Stimulated activated CD8-positive, alpha-beta memory T cell treated with anti-CD3 and anti-CD28 coated beads, Interleukin-12 subunit alpha, Interleukin-12 subunit beta, amount 100 ng/mL, for 1 hour (primary cell): ENCODE results near the gene GPR42.
"Not testable (repeated sequence)": the region's sequence is repeated elsewhere in the genome, so short reads cannot be mapped to it uniquely, and the experiment has no call there.

Experiments used
- DNase-seq: peaks from one replicate; pipeline ENCODE4 v3.0.0-alpha.2; 2020; ENCODE audit warnings: low read depth

Gene GPR42

DNA sequence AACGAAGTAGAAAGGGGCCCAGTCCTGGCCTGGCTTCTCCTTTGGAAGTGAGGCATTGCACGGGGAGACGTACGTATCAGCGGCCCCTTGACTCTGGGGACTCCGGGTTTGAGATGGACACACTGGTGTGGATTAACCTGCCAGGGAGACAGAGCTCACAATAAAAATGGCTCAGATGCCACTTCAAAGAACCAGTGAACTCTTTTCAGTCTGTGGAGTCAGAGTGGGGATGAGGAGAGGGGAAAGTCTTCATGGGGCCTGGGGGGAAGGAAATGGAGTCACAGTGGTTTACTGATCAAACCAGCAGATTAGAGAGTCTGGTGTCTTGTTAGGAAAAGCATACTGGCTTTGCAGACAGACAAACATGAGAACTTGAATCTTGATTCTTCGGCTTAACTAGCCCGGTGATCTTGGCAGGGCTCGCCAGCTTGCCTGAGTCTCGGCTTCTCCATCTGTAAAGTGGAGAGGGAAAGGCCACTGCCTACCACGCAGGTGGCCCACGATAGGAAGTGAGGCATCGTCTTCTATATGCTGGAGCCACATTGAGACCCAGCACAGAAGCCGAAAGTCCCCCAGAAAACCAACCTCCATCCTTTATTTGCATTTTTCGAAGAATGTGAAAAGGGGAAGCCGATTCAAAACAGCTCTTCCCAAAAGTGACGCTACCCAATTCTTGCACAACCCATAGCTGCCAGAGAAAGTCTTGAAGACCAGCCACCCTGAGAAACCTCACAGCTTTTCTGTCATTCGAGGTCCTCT is 23.5 kb upstream of the GPR42 start, which contains the start of gene FFAR1:
TSS of gene FFAR1 (plus strand) at position 732 of the 759 bp plus-strand sequence. CDS start 3,650 bp downstream, outside the sequence.
- DNase-seq: no peak

DNA sequence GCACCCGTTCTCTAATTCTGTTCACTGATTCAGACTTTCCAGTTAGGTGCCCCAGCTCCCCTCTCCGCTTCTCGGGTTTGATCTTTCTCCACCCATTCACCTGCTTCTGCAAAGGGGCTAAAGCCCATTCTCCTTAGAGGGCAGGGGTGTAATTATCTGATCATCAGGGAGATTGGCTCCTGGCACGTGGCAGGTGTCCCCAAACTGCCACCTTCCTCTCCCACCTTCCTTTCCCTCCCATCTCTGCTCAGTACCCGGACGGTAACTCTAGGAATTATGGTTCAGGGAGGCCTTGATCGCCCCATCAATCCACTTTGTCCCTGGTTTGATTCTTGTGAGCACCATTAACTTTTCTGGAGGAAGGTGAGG is 23.0 kb upstream of the GPR42 start:
- no peak for DNase-seq

DNA sequence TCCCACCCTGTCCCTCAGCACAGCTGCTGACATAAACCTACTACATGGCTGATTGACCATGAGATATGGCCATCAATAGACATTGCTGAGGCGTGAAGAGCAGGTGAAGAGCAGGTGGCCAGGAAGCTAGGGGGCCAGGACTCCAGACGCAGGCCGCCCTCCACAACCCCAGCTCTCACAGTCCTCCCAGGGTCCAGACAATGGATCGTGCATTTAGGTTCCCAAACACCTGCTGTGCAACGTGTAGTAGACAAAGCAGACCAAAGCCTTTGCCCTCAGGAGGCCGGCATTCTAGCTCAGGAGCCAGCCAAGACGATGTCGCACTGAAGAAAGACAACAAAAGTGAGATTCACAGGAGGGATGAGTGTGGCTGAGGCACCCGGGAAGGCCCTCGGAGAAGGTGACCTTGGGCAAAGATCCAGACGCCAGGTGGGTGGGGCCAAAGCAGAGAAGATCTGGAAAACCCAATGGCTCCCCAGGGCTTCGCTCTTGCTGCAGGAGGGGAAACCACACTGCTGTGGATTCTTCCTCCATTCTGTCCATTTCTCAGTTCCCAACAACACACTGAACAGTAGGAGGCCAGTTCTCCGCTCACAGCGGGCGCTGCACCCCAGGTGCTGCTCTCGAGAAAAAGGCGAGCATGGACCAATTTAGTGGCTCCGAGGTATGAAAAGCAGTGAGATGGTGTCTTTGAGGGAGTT is 21.8 kb upstream of the GPR42 start:
- DNase-seq: no peak

DNA sequence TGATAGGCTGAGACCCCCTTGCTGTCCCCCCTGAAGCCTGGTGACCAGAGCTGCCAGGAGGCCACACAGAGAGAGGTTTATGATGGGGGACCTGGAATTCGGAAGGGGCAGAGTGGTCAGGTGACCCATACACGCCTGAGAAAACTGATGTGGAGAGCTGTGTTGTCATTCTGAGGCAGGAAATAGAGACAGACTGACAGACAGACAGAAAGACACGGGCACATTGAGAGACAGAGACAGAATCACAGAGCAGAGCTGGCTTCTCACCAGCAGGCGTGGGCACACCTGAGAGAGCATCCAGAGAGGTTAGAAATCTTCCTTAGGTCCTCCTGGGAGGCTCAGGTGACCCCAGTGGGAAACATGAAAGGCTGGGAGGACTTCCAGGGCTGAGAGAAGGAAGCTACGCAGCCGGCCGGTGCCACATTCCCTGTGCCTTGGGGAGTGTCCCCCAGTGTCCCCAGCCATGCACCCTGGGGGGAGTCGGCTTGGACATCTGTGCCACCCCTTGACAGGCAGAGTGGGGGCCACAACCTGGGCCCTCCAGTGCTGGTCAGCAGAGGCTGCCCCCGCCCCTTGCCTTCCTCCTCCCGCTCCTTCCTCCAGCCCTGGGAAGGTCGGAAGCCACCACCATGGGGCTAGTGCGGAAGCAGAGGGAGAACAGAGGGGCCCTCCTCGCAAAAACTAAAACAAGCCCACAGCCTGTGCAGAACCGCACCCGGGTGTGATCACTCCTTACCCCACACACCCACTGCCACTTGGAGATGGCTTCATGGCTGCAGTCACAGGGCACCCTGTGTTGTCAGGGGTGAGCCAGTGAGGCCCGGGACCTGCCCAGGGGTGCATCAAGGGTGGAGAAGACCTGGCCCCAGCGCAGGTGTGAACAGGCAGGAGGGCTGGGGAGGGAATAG is 21.0 kb upstream of the GPR42 start:
- no peak for DNase-seq

DNA sequence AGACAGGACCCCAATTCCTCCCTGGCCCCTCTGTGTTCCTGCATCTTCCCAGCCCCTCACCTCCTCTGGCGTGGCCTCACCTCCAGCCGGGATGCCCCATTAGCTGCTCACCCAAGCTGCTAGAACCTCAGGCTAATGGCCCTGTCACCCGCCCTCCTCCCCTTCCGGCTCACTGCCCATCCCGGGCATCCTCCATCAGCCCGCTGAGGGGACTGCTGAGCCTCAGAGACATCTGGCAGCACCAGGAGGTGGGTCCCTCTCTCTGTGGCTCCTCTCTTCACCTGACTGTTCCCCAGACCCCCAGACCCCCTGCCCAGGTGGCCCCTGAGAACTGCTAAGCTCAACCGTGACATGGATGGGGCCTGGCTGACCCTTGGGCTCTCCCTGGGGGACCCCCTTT is 20.3 kb upstream of the GPR42 start:
- DNase-seq: no peak

DNA sequence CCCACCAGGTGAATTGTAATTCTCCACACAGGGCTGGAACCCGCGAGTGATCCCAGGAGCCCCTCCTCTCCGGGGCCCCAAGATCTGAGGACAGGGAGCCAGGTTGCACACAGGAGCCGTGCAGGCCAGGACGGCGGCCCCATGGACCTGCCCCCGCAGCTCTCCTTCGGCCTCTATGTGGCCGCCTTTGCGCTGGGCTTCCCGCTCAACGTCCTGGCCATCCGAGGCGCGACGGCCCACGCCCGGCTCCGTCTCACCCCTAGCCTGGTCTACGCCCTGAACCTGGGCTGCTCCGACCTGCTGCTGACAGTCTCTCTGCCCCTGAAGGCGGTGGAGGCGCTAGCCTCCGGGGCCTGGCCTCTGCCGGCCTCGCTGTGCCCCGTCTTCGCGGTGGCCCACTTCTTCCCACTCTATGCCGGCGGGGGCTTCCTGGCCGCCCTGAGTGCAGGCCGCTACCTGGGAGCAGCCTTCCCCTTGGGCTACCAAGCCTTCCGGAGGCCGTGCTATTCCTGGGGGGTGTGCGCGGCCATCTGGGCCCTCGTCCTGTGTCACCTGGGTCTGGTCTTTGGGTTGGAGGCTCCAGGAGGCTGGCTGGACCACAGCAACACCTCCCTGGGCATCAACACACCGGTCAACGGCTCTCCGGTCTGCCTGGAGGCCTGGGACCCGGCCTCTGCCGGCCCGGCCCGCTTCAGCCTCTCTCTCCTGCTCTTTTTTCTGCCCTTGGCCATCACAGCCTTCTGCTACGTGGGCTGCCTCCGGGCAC is 19.3 kb upstream of the GPR42 start:
- DNase-seq: no peak

DNA sequence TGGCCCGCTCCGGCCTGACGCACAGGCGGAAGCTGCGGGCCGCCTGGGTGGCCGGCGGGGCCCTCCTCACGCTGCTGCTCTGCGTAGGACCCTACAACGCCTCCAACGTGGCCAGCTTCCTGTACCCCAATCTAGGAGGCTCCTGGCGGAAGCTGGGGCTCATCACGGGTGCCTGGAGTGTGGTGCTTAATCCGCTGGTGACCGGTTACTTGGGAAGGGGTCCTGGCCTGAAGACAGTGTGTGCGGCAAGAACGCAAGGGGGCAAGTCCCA is 18.8 kb upstream of the GPR42 start:
- no peak for DNase-seq

DNA sequence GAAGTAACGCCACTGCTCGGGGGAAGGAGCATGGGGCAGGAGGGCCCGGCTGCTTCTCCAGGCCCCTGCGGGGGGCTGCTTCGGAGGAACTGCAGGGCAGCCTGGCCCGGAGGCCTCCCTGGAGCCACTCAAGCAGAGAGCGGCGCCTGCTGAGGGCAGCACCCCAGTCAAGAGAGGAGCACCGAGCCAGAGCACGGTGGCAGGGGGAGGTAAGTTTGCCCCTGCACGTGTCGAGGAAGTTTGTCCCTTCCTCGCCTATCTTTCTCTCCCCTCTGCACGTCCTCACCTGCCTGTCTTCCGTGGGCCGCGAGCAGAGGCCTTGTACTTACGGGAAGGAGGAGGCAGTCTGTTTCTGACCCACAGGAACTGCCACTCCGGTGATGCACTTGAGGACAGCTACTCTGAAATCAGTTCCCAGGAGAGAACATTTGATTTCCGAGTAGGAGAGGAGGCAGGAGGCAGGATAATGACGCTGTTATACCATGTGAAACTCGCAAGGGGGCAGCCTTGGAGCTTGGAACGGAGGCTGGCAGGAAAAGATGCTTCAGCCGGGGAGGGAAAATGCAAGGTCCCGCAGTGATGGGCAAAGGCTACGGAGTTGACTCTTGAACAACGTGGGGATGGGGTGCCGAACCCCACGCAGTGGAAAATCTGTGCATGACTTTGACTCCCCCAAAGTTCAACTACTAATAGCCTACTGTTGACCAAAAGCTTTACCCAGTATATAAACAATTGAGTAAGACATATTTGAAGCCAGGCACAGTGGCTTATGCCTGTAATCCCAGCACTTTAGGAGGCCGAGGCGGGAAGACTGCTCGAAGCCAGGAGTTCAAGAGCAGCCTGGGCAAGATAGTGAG is 18.2 kb upstream of the GPR42 start:
- DNase-seq: peak; percentile 47

DNA sequence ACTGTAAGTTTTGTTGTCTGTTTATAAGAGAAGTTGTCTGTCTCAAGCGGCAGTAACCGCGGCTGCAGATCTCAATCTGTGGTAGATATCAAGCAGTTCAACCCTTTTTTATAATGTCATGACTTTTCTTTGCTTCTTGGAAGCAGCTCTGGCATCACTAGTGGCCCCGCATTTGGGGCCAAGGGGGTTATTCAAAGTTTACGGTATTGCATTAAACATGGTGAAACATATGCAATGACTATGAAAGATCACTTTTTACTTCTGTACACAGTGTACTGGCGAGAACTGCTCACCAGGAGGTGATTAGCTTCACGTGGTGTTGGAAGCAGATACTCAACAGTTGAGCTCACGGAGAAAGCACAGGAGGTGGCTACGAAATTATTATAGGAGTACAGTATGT is 17.2 kb upstream of the GPR42 start:
- no peak for DNase-seq

DNA sequence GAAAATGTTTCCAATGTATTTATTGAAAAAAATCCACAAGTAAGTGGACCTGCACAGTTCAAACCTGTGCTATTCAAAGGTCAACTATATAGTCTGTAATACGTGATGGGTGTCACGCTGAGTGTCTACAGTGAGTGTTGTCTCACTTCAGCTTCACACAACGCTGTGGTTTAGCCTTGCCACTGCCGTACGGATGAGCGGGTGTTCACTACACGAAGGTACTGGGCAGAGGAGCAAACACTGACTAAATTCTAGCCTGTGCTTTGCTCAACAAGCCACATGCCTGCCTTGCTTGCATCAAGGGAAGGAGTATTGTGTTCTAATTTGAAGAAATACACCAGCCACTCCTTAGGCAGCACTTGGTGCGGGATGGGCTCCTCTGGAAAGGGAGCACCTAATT is 16.0 kb upstream of the GPR42 start:
- DNase-seq: no peak

DNA sequence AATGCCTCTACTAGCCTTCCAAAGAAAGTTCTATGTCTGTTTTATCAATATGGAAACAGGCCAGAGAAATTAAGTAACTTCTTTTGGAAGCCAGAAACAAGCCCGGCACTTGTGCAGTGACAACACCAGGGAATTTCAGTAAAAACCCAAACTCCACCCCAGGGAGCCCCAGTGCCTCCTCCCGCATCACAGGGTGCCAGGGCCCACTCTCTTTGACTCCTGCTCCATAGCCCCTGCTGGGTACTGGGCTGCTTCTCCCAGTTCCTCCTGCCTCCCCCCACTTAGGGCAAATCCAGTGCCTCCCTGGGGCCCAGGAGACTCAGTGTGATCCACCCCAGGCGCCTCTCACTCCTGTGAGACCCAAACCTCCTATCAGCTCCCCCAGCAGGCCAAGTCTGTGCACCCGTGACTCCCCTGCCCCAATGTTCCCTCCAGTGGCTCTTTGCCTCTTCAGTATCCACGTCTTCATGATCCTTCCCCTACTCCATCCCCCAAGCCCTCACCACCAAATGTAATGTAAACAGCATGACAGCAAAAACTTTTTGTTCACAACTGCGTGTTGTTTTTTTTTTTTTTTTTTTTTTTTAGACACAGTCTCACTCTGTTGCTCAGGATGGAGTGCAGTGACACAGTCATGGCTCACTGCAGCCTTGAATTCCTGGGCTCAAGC is 14.9 kb upstream of the GPR42 start:
- DNase-seq: no peak

DNA sequence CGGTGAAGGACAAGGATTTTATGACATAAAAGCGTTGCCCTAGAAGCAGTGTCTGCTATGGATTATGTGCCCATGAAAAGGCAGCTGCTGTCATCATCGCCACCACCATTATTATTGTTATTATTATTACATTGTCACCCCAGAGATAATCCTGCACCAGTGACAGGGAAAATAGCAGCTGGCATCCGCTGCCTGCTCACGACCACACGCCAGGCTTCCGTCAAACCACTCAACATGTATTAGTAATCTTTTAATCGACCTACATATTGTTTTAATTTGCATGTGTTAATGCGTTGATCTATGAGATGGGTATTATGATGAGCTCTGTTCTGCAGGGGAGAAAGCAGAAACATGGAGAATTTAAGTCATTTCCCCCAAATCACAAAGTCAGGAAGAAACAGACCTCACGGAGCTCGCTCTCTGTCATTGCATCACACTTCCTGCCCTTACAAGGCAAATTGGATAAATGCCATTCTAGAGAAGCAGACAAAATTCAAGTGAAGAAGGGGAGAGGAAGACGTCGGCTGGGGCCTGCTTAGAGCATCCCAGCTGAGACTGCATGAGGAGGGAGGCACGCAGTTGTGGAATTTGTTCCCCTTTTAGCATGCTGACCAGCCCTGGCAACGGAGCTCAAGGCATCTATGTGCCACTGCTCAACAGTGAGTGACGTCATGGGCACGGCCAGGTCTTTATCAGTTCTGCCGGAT is 12.8 kb upstream of the GPR42 start, which contains the start of gene FFAR3:
TSS of gene FFAR3 (plus strand) at position 594 of the 707 bp plus-strand sequence. CDS start 431 bp downstream, outside the sequence.
- no peak for DNase-seq

DNA sequence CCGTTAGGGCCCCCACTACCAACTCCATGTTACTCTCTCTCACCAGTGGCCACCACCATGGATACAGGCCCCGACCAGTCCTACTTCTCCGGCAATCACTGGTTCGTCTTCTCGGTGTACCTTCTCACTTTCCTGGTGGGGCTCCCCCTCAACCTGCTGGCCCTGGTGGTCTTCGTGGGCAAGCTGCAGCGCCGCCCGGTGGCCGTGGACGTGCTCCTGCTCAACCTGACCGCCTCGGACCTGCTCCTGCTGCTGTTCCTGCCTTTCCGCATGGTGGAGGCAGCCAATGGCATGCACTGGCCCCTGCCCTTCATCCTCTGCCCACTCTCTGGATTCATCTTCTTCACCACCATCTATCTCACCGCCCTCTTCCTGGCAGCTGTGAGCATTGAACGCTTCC is 12.0 kb upstream of the GPR42 start:
- not testable (repeated sequence) for DNase-seq

DNA sequence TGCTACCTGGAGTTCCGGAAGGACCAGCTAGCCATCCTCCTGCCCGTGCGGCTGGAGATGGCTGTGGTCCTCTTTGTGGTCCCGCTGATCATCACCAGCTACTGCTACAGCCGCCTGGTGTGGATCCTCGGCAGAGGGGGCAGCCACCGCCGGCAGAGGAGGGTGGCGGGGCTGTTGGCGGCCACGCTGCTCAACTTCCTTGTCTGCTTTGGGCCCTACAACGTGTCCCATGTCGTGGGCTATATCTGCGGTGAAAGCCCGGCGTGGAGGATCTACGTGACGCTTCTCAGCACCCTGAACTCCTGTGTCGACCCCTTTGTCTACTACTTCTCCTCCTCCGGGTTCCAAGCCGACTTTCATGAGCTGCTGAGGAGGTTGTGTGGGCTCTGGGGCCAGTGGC is 11.5 kb upstream of the GPR42 start:
- not testable (repeated sequence) for DNase-seq

DNA sequence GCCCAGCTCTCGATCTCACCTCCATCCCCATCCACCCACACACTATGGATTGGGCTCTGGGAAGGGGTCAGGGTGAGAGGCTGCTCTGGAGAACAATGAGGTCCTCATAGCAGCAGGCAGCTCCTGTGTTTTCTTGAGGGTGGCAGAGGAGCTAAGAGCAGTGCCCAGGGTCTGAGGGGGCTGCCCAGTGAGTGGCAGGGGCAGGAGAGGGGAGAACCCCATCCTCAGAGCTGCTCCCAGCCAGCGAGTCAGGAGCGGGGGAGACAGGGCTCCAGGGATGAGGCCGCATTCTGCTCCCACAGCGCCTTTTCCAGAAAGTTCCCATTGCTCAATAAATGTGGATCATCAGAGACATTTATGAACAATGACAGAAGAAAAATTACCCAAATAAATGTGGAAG is 10.8 kb upstream of the GPR42 start:
- DNase-seq: not testable (repeated sequence)

DNA sequence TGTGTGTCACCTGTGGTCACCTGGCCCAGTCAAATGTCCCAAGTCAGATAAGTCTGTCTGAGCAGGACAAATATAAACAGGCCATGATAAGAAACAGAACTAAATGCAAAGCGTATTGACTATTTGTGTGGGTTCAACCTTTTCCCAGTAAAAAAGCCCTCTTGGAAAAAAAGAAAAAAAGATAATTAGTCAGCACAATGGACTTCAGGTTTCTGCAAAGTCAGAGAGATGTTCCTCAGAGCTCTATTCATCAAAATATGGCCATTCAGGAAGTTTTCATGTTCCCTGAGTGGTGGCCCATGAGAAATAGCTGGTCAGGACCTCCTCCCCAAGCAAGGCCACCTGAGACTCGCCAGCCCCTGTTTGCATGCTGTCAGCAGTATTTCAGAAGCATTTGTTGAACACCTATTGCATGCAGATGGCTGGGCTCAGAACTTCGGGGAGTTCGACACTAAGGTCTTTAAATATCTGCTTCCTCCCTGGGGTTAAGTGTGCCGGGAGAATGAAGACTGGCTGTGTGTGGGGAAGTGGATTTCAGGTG is 9.9 kb upstream of the GPR42 start:
- DNase-seq: no peak

DNA sequence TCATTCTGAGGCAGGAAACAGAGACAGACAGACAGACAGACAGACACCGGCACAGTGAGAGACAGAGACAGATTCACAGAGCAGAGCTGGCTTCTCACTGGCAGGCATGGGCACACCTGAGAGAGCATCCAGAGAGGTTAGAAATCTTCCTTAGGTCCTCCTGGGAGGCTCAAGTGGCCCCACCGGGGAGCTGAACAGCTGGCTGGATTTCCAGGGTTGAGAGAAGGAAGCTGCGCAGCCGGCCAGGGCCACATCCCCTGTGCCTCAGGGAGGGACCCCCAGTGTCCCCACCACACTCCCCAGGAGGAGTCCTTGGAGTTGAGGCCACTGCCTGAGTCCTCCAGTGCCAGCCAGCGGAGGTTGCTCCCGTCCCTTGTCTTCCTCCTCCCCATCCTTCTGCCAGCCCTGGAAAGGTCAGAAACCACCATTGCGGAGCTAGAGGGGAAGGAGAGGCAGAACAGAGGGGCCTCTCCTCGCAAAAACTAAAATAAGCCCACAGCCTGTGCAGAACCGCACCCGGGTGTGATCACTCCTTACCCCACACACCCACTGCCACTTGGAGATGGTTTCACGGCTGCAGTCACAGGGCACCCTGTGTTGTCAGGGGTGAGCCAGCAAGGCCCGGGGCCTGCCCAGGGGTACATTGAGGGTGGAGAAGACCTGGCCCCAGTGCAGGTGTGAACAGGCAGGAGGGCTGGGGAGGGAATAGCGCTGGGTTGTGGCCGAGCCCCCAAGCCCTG is 8.4 kb upstream of the GPR42 start:
- no peak for DNase-seq

DNA sequence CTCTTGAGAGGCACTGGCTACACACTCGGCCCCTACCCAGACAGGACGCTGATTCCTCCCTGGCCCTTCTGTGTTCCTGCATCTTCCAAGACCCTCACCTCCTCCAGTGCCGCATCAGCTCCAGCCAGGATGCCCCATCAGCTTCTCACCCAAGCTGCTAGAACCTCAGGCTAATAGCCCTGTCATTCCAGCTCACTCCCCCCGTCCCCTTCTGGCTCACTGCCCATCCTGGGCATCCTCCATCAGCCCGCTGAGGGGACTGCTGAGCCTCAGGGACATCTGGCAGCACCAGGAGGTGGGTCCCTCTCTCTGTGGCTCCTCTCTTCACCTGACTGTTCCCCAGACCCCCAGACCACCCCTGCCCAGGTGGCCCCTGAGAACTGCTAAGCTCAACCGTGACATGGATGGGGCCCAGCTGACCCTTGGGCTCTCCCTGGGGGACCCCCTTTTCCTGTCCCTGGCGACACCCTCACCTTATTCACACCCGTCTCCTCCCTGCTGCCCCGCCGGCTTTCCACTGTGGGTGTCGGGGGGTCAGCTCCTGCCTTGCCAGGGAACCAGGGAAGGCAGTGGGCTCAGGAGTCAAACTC is 7.8 kb upstream of the GPR42 start:
- no peak for DNase-seq
